Fibroblast of mammary gland (primary cell): ENCODE data around the gene SLC22A23.

Experiments used
- DNase-seq: peaks from one replicate; pipeline ENCODE4 v3.0.0-alpha.2; 2010; ENCODE audit warnings: low read depth
- H3K4me3 ChIP-seq: 2 replicates; pipeline ENCODE4 v1.5.1; 2011; ENCODE audit warnings: low read depth, mild to moderate bottlenecking, low read length, moderate library complexity; ENCODE audit not compliant: control insufficient read depth
- TF ChIP-seq, protein P1 (sequence below): conservative IDR thresholded peaks from 2 replicates; pipeline ENCODE4 v1.5.1; 2011; ENCODE audit warnings: low read depth, low read length, inconsistent platforms; ENCODE audit not compliant: control insufficient read depth, insufficient read depth

Gene SLC22A23

DNA sequence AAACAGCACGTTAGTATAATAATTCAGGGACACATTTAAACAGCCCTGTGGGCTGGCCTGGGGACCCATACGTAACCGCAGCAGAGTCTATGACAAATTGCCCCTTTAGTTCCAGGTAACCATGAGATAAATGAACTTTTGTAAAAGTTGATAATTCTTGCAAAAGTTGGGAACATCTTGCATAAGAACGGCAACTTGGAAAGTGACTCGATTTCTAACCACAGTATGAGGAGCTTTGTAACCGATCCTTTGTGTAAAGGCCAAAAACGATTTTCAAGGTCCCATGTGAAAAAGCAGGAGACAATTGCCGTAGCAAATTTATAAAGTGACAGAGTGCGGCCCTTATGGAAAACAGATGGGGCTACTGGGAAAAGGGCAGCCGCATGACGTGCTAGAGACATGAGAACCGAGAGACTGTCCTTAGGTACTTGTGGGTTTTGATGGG is 116.5 kb downstream of the SLC22A23 start:
- TF ChIP-seq, protein P1, sequence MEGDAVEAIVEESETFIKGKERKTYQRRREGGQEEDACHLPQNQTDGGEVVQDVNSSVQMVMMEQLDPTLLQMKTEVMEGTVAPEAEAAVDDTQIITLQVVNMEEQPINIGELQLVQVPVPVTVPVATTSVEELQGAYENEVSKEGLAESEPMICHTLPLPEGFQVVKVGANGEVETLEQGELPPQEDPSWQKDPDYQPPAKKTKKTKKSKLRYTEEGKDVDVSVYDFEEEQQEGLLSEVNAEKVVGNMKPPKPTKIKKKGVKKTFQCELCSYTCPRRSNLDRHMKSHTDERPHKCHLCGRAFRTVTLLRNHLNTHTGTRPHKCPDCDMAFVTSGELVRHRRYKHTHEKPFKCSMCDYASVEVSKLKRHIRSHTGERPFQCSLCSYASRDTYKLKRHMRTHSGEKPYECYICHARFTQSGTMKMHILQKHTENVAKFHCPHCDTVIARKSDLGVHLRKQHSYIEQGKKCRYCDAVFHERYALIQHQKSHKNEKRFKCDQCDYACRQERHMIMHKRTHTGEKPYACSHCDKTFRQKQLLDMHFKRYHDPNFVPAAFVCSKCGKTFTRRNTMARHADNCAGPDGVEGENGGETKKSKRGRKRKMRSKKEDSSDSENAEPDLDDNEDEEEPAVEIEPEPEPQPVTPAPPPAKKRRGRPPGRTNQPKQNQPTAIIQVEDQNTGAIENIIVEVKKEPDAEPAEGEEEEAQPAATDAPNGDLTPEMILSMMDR: no peak
- peak; percentile 85 for DNase-seq
- H3K4me3 ChIP-seq: no peak overlapping the region

DNA sequence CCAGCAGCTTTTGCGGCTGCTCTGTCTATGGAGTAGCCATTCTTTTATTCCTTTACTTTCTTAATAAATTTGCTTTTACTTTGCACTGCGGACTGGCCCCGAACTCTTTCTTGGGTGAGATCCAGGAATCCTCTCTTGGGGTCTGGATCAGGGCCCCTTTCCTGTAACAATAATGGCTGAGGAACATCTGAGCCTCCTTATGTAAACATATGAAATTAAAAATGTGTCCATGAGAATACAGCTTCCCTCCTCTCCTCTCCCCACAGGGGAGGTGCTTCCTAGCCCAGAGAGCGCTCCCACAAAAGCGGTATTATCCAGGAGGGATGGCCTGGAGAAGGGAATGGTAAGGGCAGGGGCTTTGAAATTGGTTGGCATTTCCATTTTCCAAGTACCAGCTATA is 117.0 kb downstream of the SLC22A23 start:
- H3K4me3 ChIP-seq: no peak overlapping the region
- TF ChIP-seq, protein P1: no peak
- no peak for DNase-seq

DNA sequence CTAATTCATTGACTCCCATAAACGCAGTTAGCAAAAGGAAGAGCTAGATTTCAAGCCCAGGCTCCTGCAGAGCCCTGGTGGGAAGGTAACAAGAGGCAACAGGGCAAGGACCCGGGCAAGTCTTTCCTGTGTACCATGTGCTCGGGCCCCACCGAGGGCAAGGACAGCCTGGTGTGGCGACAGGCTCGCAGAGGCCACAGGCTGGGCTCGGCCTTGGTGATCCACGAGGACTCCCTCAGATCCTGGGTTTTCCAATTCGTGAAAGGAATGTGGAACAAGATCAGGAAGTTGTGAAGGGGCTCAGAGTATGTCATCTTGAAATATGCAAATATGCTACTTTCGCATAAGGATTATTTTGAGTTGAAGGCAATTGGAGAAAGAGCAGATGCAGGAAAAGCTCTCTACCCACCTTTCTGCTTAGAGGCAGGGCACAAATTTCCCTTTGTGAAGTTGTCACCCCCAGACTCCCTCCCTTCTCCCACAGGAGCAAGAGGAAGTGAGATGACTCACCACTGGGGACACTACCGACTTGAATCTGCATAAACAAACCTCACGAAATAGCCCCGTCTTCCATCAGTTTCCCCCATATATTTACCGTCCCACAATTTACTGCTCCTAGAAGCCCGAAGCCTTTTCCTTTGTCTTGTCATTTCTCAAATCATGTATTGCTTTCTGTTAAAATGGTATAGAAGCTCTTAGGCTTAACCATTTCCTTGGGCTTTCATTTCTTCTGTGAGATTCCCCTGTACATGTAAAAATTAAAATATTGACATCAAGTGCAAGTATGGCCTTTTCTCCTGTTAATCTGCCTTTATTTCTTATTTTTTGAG is 119.1 kb downstream of the SLC22A23 start:
- TF ChIP-seq, protein P1: no peak
- no peak overlapping the region for H3K4me3 ChIP-seq
- no peak for DNase-seq

DNA sequence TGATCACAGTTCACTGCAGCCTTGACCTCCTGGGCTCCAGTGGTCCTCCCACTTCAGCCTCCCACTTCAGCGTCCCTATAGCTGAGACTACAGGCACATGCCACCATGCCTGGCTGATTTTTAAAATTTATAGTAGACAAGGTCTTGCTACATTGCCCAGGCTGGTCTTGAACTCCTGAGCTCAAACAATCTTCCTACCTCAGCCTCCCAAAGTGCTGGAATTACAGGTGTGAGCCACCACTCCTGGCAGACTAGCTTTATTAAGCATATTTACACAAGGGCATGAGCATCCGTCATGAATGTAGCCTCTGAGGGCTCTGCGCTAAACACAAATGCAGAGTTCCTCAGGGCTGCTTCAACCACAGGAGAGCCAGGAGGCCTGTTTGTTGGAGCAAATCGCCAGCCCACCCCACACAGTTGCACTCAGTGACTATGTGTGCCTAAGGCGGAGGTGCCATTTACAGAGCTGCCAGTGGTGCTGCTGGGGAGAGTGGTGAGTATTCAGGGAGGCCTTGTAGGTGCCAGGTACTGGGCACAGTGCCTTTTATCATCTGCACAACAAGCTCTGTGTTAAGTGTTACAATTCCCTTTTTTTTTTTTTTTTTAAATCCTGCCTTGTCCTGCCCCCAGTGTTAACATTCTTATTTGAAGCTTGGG is 119.9 kb downstream of the SLC22A23 start:
- no peak for DNase-seq
- no peak overlapping the region for H3K4me3 ChIP-seq

DNA sequence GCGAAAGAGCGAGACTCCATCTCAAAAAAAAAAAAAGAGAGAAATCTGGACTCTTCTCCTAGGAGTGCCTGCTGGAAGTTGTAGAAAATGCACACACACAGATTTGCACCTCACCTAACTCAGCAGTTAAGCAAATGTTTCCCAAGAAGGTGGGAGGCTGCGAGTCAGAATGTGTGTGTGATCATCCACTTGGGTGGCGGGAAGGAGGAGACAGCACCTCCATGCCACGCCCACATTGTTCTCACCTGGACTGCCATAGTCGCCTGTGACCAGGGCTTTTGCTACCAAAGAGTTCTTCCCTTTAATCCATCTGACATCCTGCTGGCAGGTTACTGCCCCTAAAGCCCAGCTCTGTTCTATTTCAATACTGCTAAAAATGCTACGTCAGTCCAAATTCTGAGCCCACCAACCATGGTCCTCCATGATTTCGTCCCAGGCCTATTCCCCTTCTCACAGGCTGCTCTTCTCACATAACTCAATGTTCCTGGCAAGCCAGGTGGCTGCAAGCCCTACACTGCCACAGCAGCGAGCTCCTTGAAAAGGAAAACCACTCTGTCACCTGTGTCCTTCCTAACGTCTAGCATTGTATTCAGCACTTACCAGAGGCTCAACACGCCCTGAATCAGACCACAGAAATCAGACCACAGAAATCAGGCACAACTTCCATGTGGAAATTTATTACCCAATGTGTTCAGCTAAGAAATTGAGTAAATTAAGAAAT is 120.6 kb downstream of the SLC22A23 start:
- H3K4me3 ChIP-seq: no peak overlapping the region
- DNase-seq: no peak
- TF ChIP-seq, protein P1: no peak

More for the DNA sequence above, 119.9 kb downstream of the SLC22A23 start:
- TF ChIP-seq, protein P1: no peak

DNA sequence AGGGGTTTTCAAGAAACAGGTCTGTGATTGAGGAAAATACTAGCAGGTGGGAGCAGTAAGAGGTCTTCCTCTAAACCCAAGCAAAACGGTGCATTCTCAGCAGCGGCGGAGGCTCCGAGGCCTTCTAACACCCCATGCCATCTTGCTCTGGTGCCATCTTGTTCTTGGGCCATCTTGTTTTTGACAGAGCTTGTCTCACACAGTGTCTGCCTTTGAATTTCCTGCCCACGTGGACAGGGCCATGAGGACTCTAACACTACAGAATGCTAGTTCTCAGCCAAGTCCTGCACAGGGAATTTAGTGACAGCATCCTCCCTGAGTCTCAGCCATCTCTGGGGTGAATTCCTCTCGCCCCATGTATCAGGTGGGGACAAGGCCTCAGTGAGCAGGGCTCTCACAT is 121.7 kb downstream of the SLC22A23 start:
- no peak for DNase-seq
- TF ChIP-seq, protein P1: no peak
- no peak overlapping the region for H3K4me3 ChIP-seq
